T-helper 1 cell (primary cell): ENCODE data around the gene GAL3ST1.
"Not testable (repeated sequence)": the region's sequence is repeated elsewhere in the genome, so short reads cannot be mapped to it uniquely, and the experiment has no call there.

Source experiments
- DNase-seq, 5 donors: peaks; one replicate each; pipeline ENCODE4 v3.0.0-alpha.2; 2012 to 2020

GAL3ST1 gene

GRCh38 chr22:30596886-30597285 is 22.4 kb upstream of the GAL3ST1 start:
- DNase-seq, result no peak

GRCh38 chr22:30596199-30596598 is 21.7 kb upstream of the GAL3ST1 start:
- no peak for DNase-seq

GRCh38 chr22:30592360-30592713 is 17.9 kb upstream of the GAL3ST1 start:
- not testable (repeated sequence) for DNase-seq

DNA sequence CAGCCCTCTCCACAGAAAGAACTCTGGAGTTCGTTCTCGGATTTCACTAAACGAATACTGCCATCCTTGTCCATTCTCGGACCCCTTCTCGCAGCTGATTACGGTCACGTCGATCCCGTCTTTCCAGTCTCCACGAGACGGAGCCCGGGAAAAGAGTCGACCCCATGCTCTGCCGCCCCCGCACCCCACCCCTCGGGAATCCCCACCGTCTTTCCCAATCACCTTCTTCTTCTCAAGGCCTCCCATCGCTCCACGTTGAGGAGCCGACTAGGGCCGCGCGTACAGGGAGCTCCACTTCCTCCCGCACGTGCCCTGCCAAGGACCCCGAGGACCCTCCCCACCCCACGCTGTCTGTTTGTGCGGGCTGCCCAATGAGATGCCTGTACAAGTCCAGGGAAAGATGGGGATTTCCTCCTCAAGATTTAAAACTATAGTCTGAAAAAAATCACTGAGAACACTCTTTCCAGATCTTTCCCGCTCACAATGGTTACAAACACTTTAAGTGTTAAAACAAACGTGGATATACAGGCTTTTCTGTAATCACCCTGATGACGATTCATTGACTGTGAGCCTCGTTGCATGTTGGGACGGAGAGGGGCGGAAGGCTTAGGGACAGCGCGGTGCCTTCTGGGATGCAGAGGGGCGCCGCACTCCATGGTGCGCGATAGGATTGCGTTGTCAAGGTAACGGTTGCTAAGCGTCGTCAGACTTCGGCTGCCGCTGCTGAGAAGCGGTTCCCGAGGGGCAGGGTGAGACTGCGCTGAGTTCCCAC is 17.3 kb upstream of the GAL3ST1 start, which contains the start of gene PES1:
PES1 (minus strand) TSS at position 323 of the 772 bp plus-strand sequence; CDS start at position 246, 77 bp downstream.
- DNase-seq, result peak; percentile 87 to 98 (median 91)

DNA sequence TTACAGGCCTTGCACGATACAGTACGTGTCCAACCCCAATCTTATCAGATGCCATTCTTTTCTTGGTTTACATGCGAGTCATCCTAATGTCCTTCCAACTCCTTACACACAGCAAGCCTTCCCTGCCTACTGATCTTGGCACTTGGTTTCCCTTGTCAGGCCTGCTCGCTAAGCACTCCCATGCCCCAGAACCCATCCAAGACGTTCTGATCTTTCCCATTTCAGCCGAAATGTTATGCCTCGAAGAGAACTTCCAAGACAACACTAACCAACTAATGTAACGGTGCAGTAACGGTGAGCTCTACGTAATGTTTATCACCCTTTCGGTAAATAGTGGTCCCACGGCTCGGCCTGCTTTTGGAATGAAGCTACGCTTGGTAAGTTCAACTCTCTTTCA is 16.7 kb upstream of the GAL3ST1 start:
- no peak for DNase-seq

DNA sequence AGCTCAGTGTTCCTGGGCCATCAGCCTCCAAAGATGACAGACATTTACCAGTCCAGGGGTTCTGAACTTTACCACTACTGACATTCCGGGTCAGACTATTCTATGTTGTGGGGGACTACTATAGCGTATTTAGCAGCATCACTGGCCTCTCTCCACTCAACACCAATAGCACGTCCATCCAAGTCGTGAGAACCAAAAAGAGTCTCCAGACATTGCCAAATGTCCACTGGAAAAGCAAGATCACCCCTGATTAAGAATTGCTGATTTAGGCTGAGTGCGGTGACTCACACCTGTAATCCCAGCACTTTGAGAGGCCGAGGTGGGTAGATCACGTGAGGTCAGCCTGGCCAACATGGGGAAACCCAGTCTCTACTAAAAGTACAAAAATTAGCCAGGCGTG is 11.9 kb upstream of the GAL3ST1 start:
- DNase-seq, result no peak

GRCh38 chr22:30584441-30584840 is 10.0 kb upstream of the GAL3ST1 start:
- DNase-seq, result no peak

DNA sequence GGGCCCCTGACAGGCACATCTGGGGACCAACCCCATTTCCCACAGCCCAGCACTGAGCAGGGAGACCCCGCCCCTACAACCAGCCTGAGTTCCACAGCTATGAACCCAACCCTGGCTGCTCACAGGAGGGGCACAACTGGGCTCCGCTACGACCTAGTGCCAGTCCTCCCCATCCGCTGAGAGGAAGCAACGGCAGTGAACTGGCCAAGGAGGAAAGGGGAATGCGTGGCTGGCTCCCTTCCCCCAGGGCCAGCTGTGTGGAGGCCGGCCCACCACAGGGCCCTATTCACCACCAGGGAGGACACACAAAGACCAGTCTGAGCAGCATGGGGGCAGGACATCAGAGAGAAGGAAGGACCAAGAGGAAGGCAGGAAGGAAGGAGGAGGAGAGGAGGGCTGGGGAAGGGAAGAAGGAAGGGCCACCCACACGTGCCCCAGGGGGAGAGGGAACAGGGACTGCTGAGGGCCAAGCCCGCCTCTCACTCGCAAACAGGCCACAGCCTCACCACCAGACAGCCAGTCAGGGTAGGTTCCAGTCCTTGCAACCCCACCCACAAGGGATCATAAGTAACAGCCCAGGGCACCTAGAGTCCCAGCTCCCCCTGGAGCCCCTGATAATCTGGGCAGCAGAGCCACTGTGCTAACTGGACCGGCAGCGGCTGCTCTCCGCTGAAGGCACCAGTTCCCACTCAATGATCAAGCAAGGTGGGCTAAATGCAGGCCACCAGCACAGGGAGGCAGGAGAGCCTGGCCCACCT is 8.5 kb upstream of the GAL3ST1 start:
- no peak for DNase-seq

DNA sequence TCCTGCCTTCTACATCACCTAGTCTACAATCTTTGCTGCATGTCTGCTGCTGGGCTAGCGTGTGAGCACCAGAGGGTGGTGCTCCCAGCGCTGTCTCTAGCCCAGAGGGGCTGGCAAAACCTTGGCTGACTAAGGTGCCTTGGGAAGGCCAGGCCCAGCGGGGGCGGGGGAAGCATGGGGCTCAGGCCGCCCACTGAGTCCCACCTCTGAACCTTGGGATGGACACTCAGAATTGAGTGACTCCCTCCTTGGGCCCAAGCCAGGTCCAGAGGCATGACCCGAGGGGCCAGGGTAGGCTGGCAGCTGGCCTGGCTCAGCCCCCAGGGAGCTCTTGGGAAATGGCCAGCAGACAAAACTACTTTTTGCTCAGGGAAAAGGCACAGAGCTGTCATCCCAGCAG is 7.6 kb upstream of the GAL3ST1 start:
- no peak for DNase-seq

GRCh38 chr22:30580896-30581295 is 6.4 kb upstream of the GAL3ST1 start:
- no peak for DNase-seq

GRCh38 chr22:30578481-30578880 is 4.0 kb upstream of the GAL3ST1 start:
- DNase-seq, result no peak

GRCh38 chr22:30575859-30576258 is 1.4 kb upstream of the GAL3ST1 start:
- no peak for DNase-seq

DNA sequence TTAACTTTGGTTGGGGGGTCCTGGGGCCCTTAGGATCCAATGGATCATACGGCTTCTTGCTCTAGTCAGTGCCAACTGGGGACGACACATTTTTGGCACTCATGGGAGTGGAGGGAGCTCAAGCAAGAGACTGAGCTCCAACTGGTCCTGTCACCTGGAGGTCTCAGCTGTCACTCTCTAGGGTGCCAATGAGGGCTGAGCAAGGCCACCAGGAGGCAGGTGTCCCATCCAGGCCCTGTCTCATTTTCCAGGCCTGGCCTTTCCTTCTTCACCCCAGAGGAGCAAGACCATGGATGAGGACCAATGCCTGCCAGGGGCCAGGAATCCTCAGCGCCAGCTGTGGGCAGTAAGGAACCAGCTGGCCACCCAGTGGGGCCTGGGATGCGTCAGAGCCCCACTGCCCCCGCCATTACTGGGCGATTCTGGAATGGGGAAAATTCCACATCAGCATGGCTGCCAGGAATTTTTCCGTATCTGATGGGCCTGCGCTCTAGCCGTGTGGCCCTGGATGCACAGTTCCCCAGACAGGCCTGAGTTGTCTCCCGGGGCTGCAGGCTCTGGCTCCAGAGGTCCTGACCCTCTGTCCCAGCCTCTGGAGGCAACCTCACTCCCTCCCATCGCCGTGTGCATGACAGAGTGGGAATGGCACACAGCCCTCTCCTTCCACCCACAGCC is 669 bp upstream of the GAL3ST1 start:
- DNase-seq, result no peak

- no peak for DNase-seq
Measured at GRCh38 chr22:30573594-30574094, 821 bp downstream of the GAL3ST1 start.

- no peak for DNase-seq
Measured at GRCh38 chr22:30572840-30573593, 1.4 kb downstream of the GAL3ST1 start.

GRCh38 chr22:30572210-30572609 is 2.3 kb downstream of the GAL3ST1 start:
- DNase-seq, result no peak

- DNase-seq, result no peak
Measured at GRCh38 chr22:30569674-30570202, 4.7 kb downstream of the GAL3ST1 start.

- DNase-seq, result no peak
Measured at GRCh38 chr22:30568137-30568805, 6.2 kb downstream of the GAL3ST1 start.

DNA sequence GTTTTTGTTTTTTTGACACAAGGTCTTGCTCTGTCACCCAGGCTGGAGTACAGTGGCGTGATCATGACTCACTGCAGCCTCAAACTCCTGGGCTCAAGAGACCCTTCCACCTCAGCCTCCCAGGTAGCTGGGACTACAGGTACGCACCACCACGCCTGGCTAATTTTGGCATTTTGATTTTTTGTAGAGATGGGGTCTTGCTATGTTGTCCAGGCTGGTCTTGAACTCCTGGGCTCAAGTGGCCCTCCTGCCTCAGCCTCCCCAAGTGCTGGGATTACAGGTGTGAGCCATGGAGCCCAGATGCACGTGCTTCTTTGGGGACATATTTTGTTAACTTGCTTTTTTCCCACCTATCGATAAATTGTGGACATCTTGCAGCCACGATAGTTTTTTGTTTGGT is 7.2 kb downstream of the GAL3ST1 start:
- not testable (repeated sequence) for DNase-seq

DNA sequence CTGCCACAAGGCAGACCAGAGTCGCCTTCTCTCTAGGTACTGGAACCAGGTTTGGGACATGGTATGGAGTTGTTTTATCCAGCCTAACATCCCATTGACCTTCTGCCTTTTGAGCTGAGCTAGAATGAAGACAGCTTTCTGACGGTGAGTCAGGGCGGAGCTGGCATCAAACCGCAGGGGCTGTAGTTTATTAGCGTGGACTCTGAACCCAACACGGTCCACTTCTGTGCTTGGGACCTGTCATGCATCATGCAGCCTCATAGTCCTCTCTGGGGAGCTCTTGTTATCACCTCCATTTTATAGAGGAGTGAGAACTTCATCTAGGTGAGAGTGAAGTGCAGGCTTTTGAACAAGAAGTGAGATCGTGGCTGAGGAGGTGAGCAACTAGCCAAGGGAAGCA is 8.3 kb downstream of the GAL3ST1 start:
- no peak for DNase-seq

GRCh38 chr22:30565341-30565740 is 9.1 kb downstream of the GAL3ST1 start:
- DNase-seq, result no peak

DNA sequence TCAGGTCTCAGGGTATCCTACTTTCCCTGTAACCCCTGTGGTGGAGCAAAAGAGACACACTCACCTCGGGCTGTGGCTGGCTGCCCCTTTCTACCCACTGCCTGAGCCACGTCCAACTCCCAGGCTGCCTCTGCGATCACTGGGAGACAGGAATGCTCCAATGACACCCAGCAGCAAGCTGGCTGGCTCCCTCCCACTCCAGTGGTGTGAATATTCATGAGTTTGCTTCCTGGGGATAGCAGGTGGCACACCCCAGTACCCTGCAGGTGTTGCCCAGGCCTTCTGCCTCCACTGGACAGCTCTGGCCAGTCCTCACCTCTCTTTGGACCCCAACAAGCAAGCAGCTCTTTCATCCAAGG is 9.7 kb downstream of the GAL3ST1 start:
- DNase-seq, result no peak
